COLO829 (cell line): ENCODE results near the gene CDO1.
"Not testable (repeated sequence)": the region's sequence is repeated elsewhere in the genome, so short reads cannot be mapped to it uniquely, and the experiment has no call there.

Source experiments
- DNase-seq: peaks from one replicate; pipeline ENCODE4 v3.0.0; 2012; ENCODE audit warnings: low spot score

The CDO1 gene

DNA sequence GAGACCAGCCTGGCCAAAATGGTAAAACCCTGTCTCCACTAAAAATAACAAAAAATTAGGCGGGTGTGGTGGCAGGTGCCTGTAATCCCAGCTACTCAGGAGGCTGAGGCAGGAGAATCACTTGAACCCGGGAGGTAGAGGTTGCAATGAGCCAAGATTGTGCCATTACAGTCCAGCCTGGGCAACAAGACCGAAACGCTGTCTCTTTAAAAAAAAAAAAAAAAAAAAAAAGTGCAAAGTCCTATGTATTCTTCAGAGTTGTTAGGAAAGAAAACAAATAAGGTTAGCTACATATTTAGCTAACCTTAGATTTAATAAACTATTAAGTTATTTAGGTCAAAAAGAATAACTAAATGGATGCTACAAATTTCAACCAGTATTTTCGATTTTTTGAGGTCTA, 13.5 kb upstream of the CDO1 start:
- DNase-seq, result no peak

DNA sequence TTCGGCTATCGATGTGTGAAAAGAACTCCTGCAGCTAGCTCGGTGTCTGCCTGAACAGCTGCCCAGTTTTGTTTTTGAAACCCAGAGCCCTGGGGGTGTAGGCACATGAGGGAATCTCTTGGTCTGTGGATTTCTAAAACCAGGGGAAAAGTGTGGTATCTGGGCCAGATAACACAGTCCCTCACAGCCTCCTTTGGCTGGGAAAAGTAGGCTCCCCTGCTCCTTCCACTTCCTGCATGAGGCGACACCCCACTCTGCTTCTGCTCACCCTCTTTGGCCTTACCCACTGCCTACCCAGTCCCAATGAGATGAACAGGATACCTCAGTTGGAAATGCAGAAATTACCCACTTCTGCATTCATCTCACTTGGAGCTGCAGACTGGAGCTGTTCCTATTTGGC, 9.5 kb upstream of the CDO1 start:
- no peak for DNase-seq

DNA sequence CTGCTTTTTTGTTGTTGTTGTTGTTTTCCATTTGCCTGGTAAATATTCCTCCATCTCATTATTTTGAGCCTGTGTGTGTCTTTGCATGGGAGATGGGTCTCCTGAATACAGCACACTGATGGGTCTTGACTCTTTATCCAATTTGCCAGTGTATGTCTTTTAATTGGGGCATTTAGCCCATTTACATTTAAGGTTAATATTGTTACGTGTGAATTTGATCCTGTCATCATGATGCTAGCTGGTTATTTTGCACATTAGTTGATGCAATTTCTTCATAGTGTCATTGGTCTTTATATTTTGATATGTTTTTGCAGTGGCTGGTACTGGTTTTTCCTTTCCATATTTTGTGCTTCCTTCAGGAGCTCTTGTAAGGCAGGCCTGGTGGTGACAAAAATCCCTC, 8.5 kb upstream of the CDO1 start:
- not testable (repeated sequence) for DNase-seq

DNA sequence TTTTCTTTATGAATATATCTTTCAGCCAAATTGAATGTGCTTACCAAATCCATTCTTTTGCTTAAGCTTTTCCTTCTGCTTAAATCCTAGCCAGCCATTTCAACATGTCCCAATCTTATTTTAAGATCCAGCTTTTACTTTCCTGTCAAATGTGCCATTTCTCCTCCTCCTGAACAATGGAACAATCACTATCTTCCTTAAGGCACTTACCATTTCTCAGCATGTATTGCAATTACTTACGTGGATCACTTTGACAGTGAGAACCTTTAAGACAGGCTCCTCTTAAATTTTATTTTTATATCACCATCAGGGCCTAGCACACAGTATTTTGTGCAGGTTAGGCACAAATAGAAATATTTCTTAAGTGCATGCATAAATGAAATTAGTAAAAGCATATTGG, 4.4 kb upstream of the CDO1 start:
- DNase-seq, result no peak

DNA sequence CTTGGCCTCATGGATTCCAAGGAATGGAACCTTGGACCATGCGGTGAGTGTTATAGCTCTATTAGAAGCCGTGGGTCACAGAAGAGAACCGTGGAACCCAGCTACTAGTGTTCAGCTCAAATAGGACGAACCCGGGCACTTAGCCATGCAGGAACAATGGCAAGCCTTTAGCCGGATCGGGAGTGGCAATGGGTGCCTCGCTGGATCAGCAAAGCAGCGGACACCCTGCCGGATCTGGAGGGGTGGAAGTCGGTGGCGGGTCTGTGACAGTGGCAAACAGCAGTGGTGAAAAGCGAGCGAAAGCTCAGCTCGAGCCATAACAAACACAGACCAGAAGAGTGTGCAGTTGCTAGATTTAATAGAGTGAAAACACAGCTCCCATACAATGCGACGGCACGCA, 2.4 kb upstream of the CDO1 start:
- no peak for DNase-seq

DNA sequence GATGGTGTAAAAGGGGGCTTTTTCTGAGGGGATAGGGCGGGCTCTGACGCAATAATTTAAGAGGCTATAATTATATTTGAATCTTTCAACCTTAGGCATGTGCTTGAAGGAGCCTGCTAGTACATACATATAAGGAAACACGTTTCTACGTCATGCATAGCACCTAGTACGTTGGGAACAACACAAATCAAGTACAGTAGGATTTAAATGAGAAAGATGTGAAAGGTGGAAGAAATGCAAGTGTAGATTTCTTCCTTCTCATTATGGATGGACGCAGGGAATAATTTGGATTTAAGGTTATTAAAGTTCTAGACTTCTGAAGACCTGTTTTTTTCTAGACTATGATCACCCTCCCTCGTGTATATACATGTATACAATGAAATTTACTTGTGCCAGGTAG, 927 bp upstream of the CDO1 start:
- no peak for DNase-seq

DNA sequence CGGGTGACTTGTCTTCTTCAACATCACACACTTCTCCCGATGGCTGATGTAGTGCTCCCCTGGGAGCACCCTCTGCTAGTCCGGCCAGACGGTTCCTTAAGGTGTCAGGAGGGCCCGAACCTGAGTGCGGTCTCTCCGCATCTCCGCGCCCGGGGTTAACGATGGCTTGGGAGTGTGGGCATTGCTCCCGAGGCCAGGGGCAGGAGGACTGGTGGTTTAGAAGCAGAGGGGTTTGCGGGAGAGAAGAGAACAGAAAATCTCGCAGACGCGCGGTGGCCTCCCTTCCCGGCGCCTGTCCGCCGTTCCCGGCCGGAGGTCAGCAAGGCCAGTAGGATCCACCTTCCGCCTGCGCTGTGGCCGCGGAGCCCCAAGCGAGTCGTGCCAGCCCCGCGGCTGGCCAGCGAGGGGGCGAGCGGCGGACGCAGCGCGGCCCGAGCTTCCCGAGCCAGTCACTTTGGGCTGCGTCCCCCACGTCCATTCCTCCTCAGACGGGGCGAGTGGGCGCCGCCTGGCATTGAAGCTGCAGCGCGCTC, 700 bp downstream of the CDO1 start:
- DNase-seq, result no peak

DNA sequence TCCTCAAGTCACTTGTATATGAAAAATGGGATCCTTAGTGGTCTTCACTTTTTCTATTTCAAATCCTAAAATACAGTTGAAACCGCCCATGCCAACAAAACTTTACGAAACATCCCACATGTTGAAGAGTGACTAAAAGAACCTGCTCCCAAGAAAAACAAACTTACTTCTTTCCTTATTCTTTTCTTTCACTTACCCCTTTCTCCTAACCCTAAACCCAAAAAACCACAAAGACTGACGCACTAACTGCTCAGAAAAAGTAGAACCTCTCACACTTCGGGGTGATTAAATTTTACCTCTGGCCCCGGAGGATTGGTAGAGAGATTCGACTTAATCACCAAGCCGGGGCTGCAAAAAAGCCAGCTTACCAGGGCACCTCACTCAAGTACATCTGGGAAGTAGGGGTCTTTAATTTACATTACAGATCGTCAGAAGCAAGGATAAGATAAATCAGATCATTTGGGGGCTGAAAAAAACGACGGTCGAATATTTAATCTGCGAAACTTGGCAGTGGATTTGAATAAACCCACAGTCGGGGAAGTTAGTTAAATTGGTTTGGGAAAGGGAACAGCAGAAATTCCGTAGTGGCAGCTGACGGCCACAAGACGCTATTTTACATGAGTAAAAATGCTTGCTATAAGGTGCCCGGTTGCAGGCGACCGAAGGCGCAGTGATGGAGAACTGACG, 1.3 kb downstream of the CDO1 start:
- no peak for DNase-seq

DNA sequence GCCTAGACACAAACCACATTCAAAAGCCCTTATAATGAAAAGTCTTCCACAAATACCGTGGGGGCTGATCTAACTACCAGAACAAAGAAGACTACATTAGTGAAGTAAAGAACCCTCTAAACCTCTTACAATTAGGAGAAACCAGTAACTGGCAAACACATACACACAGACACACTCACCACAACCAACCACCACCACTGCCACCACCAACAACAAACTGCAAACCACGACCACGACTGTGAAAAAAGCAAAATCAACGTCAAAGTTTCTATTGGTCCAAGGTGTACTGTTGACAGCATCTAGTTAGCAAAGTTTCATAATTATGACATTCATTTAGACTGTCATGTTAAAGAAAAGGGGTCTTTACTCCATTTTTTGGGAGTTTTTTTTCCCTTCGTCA, 2.7 kb downstream of the CDO1 start:
- no peak for DNase-seq

DNA sequence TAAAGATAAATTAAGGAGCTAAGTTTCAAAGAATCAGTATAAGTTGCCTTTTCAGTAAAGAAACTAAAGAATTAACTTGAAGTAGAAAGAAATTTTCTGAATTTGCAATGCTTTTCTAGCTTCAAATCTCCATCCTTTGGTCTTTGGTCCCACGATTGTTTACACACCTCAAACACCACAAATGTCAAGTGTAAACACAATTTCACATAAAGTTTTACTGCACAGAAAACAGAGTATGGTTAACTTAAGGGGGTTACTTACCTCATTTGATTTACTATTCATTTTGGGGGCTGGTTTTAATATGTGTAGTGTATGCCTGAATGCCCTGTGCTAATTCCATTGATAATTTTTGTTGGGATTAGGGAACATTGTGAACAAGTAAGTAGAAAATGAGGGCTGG, 4.1 kb downstream of the CDO1 start:
- no peak for DNase-seq

DNA sequence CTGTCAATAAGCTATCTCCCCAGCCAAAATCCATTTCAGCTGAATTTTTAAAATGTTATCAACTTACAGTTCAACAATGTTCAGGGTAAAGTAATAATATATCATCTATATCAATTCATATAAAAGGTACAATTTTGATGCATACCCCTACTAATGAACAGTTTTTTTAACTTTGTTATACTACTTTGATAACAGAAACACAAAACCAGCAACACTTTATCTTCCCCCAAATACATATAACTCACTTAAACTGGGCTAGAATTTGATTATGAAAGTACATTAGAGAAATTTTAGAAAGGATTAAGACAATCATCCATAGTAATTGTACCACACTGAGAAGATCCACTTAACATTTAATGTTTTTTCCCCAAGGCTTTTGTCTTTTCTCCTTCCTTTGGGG, 5.1 kb downstream of the CDO1 start:
- no peak for DNase-seq

DNA sequence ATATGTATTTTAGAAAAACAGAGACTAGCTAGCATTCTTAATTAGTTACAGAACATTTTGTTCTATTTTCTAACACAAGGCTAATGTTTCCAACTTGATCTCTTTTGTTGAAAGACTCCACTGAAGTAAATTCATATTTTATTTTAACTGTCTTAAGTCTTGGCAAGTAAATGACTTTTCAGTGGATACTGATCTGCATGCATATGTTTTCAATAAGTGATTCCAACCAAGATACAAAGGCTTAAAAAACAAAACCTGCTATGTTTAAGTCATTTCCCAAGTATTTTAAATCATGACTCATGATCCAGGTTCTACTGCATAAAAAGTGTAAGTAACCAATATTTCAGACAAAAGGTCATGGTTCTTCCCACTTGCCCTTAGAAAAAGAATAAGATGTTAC, 5.7 kb downstream of the CDO1 start:
- peak; percentile 16 for DNase-seq

DNA sequence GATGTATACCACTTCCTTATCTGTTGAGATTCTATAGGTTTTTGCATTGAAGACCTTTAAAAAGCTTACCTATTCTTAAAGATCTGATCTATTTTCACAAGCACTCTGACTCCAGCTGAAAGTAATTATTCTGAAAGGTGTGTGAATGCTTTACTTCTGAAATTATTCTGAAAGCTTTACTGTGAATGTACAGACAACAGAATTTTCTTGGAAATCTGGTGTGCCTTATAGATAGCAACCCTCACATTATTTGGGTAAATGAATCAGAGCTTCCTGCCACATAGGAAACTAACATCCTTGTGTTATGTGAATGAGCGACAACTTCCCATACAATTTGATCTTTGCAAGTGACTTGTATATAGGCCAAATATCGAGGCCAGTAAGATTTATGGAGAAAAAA, 6.5 kb downstream of the CDO1 start:
- DNase-seq, result no peak

DNA sequence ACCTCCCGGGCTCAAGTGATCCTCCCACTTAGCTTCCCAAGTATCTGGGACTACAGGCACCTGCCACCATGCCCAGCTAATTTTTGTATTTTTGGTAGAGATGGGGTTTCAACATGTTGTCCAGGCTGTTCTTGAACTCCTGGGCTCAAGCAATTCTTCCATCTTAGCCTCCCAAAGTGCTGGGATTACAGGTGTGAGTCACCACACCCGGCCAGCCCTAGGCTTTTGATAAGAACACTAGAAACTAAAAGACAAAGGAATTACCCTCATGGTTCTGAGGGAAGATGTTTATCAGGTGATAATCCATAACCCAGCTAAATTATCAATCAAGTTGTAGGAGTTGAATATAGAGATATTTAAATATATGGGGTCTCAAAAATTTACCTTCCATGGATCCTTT, 8.4 kb downstream of the CDO1 start:
- DNase-seq, result not testable (repeated sequence)

DNA sequence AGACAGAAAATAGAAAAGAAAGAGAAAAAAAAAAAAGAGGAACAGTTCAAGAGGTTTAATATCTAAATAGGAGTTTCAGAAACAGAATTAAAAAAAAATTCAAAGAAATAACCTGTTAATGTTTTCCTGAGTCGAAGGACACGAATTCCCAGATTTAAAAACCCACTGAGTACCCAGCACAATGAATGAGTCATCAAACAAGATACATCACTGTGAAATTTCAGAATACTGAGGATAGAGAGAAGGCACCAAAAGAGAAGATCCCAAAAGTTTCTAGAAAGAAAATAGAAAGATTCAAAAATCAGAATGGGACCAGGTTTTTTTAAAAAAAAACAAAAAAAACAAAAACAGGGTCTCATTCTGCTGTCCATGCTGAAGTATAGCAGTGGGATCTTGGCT, 8.8 kb downstream of the CDO1 start:
- no peak for DNase-seq

DNA sequence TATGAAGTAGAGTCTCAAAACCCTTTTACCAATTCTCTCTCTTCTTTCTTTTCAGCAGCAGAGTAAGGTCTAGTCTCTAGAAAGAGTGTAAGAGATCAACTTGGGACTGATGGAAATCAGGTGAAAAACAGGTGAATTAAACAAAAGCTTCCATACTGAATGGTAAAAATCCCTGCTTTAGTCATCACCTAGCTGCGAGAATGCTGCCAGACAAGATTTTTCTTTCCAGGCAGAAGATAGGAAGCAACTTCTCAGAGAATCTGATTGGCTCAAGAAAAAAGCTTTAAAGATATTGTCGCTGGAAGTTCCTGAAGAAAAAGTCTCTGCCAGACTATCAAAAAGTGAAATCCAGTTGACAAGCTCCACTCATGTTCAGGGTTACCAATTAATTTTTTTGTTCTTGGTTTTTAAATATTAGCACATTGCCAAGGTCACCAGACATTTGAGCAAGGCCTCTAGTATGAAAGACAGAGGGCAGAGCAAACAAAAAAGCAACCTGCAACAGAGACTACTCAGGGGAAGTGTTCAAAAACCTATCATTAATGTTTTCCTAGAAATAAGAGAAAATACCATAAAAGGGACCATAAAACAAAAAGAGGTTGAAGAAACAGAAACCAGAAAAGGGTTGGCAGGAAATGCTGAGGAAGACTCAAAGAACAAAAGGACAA, 9.3 kb downstream of the CDO1 start:
- DNase-seq, result no peak

DNA sequence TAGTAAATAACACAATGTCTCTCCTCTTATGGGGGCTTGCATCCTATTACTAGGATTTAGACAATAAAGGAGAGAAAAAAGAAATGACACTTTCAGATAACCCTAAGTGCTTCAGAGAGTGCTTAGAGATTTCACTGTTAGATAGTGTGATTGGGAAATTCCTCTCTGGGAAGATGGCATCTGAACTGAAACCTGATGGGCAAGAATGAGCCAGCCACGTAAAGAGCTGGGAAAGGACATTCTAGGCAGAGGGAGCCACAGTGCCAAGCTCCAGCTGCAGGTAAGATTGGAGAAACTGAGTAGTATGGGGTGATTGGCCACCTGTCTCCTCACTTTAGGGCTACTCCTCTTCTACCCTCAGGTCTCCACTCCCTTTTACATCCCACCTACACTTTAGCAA, 14.5 kb downstream of the CDO1 start:
- DNase-seq, result no peak

DNA sequence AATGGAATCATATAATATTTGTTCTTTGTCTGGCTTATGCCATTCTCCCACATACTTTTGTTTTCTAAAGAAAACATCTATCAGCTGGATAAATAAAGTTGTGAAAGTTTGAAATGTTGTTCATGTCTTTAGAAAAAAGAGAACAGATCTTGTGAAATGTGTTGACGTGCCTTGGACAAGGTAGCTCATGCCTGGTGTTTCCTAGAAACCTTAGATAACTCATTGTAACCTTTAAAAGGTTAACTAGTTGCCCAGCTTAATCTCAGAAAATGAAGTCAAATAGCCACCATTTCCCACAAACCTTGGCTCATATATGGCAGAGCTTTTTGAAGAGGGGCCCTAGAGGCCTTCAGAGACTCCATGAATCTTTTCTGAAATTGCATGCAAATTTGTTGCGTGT, 15.3 kb downstream of the CDO1 start:
- no peak for DNase-seq

DNA sequence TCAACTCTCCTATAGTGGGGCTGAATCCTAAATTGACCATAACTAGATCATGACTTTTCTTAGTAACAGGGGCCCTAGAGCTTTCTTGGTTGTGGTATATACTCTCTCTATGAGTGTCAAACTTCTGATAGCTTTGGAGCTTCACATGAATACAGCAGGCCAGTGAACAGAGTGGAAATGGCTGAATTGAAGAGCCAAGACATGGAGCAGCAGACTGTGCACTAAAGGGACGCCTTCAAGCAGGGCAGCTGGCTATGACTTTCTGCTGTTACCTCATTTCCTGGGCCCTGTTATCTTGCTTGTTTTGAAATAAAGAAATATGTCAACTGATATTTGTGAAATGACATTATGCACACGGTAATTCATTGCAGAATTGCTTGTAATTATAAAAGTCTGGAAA, 16.4 kb downstream of the CDO1 start:
- no peak for DNase-seq

DNA sequence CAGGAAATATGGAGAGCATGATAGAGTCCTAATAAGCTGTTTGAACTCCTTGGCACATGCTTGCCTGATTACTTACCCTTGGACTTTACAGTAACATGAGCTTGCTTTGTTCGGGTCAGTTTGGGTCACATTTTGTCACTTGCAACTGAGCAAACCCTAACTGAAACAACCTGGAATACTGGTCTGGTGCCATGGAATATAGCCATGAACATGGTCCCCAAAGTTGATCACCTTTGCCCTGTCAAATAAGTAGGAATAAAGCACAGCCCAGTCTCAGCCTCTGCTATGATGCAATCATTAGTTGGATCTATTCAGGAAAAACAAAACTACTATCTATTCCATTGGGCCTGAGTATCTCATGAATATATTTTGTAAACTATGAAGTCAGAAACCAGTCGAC, 18.2 kb downstream of the CDO1 start:
- no peak for DNase-seq

DNA sequence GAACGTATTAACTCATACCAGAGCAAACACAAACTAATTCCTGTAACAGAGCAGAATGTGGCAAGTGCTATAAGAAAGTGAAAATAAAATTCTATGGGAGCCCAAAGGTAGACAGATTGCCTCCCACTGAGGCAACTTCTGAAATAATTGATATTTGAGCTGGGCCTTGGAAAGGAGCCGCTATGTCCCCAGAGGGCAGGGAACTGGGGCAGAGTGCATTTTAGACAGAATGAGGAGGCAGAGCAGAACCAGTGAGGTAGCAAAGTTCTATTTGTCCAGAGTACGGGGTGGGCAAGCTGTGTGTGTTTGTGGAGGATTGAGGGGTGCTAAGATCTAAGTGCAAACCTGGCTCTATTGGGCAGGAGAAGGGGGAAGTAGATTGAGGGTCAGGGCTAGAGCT, 19.8 kb downstream of the CDO1 start:
- no peak for DNase-seq

DNA sequence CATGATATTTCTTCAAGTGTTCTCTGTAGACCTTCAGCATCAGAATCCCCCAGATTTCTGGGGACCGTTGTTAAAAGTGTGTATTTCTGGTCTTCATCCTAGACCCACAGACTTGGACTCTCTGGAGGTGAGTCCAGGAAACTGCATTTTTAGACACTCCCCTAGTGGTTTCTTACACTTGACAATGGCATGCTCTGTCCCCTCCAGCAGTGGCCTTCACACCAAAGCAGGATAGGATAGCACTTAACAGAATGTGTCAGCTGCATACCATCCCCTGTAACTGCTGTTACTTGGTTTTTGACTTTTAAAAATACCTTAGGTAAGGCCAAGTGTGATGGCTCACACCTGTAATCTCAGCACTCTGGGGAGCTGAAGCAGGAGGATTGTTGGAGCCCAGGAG, 20.8 kb downstream of the CDO1 start:
- DNase-seq, result no peak

DNA sequence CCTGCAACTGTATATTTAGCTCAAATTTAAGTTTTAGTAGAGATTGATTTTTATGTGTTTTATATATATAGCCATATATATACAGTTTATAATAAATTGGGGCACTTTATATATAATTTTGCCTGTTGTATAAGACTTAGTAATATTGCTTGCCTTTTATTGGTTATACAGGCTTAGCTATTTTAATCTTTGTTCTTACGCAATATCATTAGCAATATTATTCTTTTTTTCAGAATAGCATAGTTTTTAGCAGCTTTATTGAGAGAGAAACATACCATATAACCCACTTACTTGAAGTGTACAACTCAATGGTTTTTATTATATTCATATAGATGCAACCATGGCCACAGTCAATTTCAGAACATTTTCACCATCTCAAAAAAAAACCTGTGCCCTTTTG, 28.0 kb downstream of the CDO1 start:
- no peak for DNase-seq

DNA sequence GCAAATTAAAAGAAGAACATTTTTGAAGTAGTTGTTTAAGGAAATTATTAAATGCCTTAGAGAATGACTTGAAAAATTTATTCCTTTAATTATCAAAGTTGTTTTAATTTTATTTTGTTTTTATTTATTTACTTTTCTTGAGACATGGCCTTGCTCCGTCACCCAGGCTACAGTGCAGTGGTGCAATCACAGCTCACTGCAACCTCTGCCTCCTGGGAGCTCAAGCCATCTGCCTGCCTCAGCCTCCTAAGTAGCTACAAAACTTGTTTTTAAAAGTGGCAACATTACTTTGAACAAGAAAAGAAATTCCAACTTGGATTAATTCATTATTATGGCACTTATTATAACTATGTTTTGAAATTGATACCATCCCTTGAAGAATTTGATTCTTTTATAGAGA, 29.0 kb downstream of the CDO1 start:
- no peak for DNase-seq
